A549 (cell line): ENCODE measurements around the gene PCDHB9. TPM values are rescaled to one million over a fixed set of nuclear protein-coding genes. Genes with fewer than 3 reads are reported as not detected.

Source experiments
- ATAC-seq, 2 experiments: fragments of 200-7000 bp in 1 of 2; fragments of >200 bp in 1 of 2; cut with Nextera tagmentation in 1 of 2; cut with Tn5 transposase in 1 of 2; 3 replicates each; pipeline versions ENCODE4 v1.8.0 to v1.9.1; 2018 to 2020; ENCODE audit warnings: mild to moderate bottlenecking in 1 of 2, moderate library complexity in 1 of 2
- CTCF ChIA-PET: fragments of 300-600 bp; sonication (Branson Sonifier 250); formaldehyde crosslinking; extraction: SDS; loops from one replicate; lab custom pipeline; 2021; ENCODE audit warnings: antibody characterized with exemption, inconsistent platforms; lab: Yijun Ruan, JAX
- POLR2A ChIA-PET: fragments of 350-600 bp; formaldehyde crosslinking; extraction: SDS; loops from one replicate; lab custom pipeline; 2021; ENCODE audit warnings: antibody characterized with exemption, inconsistent platforms; lab: Yijun Ruan, JAX
- DNase-seq, 2 experiments: peaks; one replicate each; pipeline versions ENCODE4 v3.0.0 to v3.0.0-alpha.2; 2011 to 2016; ENCODE audit warnings: low read depth in 1 of 2, low spot score in 1 of 2
- FAIRE-seq: peaks from 2 replicates; lab custom pipeline; 2011; peaks lifted over from hg19 to GRCh38; lab: Jason Lieb, UNC
- H3K27ac ChIP-seq, 2 experiments: fragments of >200 bp; sonication (Bioruptor Twin); formaldehyde crosslinking; 3 replicates each; pipeline ENCODE4 v1.5.1; 2016 to 2017
- H3K4me1 ChIP-seq: fragments of >200 bp; sonication (Bioruptor Twin); formaldehyde crosslinking; 3 replicates; pipeline ENCODE4 v1.6.1; 2016
- H3K4me2 ChIP-seq: fragments of >200 bp; sonication (Bioruptor Twin); formaldehyde crosslinking; 3 replicates; pipeline ENCODE4 v1.6.1; 2016
- H3K4me3 ChIP-seq: fragments of >200 bp; sonication (Bioruptor Twin); formaldehyde crosslinking; 3 replicates; pipeline ENCODE4 v1.5.1; 2016
- H3K9me3 ChIP-seq: fragments of >200 bp; sonication (Bioruptor Twin); formaldehyde crosslinking; 3 replicates; pipeline ENCODE4 v1.6.1; 2016
- BHLHE40 ChIP-seq: IDR thresholded peaks from 2 replicates; pipeline ENCODE4 v1.6.1; 2012; ENCODE audit warnings: low read depth, low read length, inconsistent platforms
- CEBPB ChIP-seq, 2 experiments: fragments of >200 bp in 1 of 2; sonication (Bioruptor Twin) in 1 of 2; formaldehyde crosslinking in 1 of 2; IDR thresholded peaks; 2 replicates each; pipeline ENCODE4 v1.6.1; 2012 to 2016
- CHD2 ChIP-seq: fragments of 150-350 bp; IDR thresholded peaks from 2 replicates; pipeline ENCODE4 v1.6.1; 2014; ENCODE audit warnings: low read length; ENCODE audit not compliant: partially characterized antibody
- EP300 ChIP-seq, 2 experiments: fragments of >200 bp; sonication (Bioruptor Twin); formaldehyde crosslinking; IDR thresholded peaks; 2 replicates in 1 of 2; 3 replicates in 1 of 2; pipeline ENCODE4 v1.6.1; 2016 to 2017
- HEYL ChIP-seq: fragments of 250-450 bp; sonication (Bioruptor Pico); IDR thresholded peaks from 2 replicates; pipeline ENCODE4 v1.8.0; 2021; ENCODE audit warnings: mild to moderate bottlenecking, moderate library complexity
- HOXA7 ChIP-seq: fragments of 250-450 bp; sonication (Bioruptor Pico); IDR thresholded peaks from 2 replicates; pipeline ENCODE4 v1.5.0; 2020; ENCODE audit warnings: mild to moderate bottlenecking, moderate library complexity
- HOXB13 ChIP-seq: fragments of 250-450 bp; sonication (Bioruptor Pico); IDR thresholded peaks from 2 replicates; pipeline ENCODE4 v1.5.0; 2020; ENCODE audit warnings: low read depth, mild to moderate bottlenecking, moderate library complexity
- MAFK ChIP-seq: fragments of 450-650 bp; IDR thresholded peaks from 2 replicates; pipeline ENCODE4 v1.6.1; 2014; ENCODE audit not compliant: partially characterized antibody
- MYC ChIP-seq: IDR thresholded peaks from 2 replicates; pipeline ENCODE4 v1.6.1; 2012; ENCODE audit warnings: mild to moderate bottlenecking, inconsistent platforms, low read length, improper control_type of control experiment, borderline replicate concordance
- NFE2L2 ChIP-seq: fragments of 150-350 bp; conservative IDR thresholded peaks from 2 replicates; pipeline ENCODE4 v1.6.1; 2014; ENCODE audit warnings: low read length
- RCOR1 ChIP-seq: fragments of 150-350 bp; IDR thresholded peaks from 2 replicates; pipeline ENCODE4 v1.6.1; 2014; ENCODE audit warnings: antibody characterized with exemption, low read length, low read depth
- ZC3H11A ChIP-seq: fragments of 450-650 bp; IDR thresholded peaks from 2 replicates; pipeline ENCODE4 v1.6.1; 2014; ENCODE audit warnings: antibody characterized with exemption, mild to moderate bottlenecking
- WGBS: methylation state at CpG from one replicate; pipeline ENCODE4 v1.1.6; 2017; ENCODE audit errors: missing lambda C conversion rate; 5-methylcytosine and 5-hydroxymethylcytosine counted together
- polyA plus RNA-seq, 4 experiments: library from polyadenylated mRNA; depleted of rRNA in 3 of 4; stranded (reverse); fragments of >200 nt; fragmentation: RNase III in 1 of 4; extraction: RNeasy Plus Mini Kit Qiagen cat#74134 plus additional on column Dnase treatment in 1 of 4; gene quantifications; 2 replicates in 3 of 4; 3 replicates in 1 of 4; pipeline ENCODE4 v1.2.3, GENCODE V29; 2011 to 2017
- TF ChIP-seq, protein P1 (sequence below): fragments of 250-450 bp; sonication (Bioruptor Pico); IDR thresholded peaks from 2 replicates; pipeline ENCODE4 v1.5.0; 2020; ENCODE audit warnings: low read depth, mild to moderate bottlenecking, moderate library complexity
- TF ChIP-seq, protein P2 (sequence below): IDR thresholded peaks from 2 replicates; pipeline ENCODE4 v1.6.1; 2012

The PCDHB9 gene
- polyA plus RNA-seq, 2 of the 4 experiments (the other 2 are of a cell fraction): 0.01 to 0.12 TPM

DNA sequence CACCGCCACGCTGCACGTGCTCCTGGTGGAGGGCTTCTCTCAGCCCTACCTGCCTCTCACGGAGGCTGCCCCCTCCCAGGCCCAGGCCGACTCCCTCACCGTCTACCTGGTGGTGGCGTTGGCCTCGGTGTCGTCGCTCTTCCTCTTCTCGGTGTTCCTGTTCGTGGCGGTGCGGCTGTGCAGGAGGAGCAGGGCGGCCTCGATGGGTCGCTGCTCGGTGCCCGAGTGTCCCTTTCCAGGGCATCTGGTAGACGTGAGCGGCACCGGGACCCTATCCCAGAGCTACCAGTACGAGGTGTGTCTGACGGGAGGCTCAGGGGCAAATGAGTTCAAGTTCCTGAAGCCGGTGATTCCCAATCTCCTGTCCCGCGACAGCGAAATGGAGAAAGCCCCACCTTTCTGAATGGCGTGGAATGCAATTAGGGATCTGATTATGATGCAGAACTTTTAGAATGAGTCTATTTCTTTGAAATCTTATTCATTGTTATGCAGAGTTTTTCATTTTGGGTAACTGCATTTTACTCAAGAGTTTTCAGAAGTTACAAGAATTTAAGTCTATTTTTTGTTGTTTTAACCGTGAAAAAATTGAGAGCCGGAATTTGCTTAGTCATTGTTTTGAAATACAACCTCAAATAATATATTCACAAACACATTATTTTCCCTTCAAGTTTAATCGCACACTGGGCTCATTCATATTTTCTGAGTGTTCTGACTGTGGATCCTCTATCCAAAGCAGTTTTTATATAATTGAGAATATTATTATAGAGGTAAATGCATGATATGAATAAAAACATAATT lies 49.8 kb downstream of the PCDHB9 start:
- 68% methylated on average over 25 of the region's 32 CpGs for WGBS
- peaks cover 35% of the 10 kb centered on the region; the same call in 2 of the 3 replicates for H3K9me3 ChIP-seq
- no peak for ATAC-seq
- CTCF ChIA-PET: interaction anchor here (0.6 kb wide), 1 partner anchor 23 kb away, joined by 3 read pairs; the partner anchor contains the start of gene PCDHB13
- no peak for FAIRE-seq
- H3K27ac ChIP-seq: no peak overlapping the region
- DNase-seq: no peak
- no peaks in the 10 kb centered on the region for H3K4me1 ChIP-seq
- H3K4me3 ChIP-seq: no peak overlapping the region
- no peak overlapping the region for H3K4me2 ChIP-seq
- POLR2A ChIA-PET: no interaction called here
- TF ChIP-seq CEBPB (IDR thresholded peaks at IDR 0.05) (no peak), CHD2 (no peak), HEYL (no peak), RCOR1 (no peak), NFE2L2 (peak; percentile 58; the same call in 1 of the 2 replicates), MAFK (peak; percentile 68), ZC3H11A (no peak), HOXB13 (no peak), BHLHE40 (no peak), HOXA7 (no peak), MYC (no peak), EP300 (IDR thresholded peaks at IDR 0.05) (no peak)
- TF ChIP-seq, protein P1, sequence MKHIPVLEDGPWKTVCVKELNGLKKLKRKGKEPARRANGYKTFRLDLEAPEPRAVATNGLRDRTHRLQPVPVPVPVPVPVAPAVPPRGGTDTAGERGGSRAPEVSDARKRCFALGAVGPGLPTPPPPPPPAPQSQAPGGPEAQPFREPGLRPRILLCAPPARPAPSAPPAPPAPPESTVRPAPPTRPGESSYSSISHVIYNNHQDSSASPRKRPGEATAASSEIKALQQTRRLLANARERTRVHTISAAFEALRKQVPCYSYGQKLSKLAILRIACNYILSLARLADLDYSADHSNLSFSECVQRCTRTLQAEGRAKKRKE (CRISPR knock-in tag): no peak
- TF ChIP-seq, protein P2, sequence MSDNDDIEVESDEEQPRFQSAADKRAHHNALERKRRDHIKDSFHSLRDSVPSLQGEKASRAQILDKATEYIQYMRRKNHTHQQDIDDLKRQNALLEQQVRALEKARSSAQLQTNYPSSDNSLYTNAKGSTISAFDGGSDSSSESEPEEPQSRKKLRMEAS: no peak

Other genes with a start within 250 kb of the PCDHB9 start
Only the 30 nearest of the 37 such genes appear.
- not detected in 2 replicates for gene PCDHB1, start 135.8 kb upstream of the PCDHB9 start, polyA plus RNA-seq (2011; rRNA removed)
- gene PCDHB1, start 135.8 kb upstream of the PCDHB9 start, polyA plus RNA-seq (2017; fragmentation: RNase III; extraction: RNeasy Plus Mini Kit Qiagen cat#74134 plus additional on column Dnase treatment): not detected in 3 replicates
- 4.1 and 5.0 TPM in 2 replicates for gene PCDHB2, start 92.5 kb upstream of the PCDHB9 start, polyA plus RNA-seq (2011; rRNA removed)
- 2.7 to 3.4 TPM (median 3.0 TPM) in 3 replicates for gene PCDHB2, start 92.5 kb upstream of the PCDHB9 start, polyA plus RNA-seq (2017; fragmentation: RNase III; extraction: RNeasy Plus Mini Kit Qiagen cat#74134 plus additional on column Dnase treatment)
- 0.09 and 0.10 TPM in 2 replicates for gene PCDHB3, start 86.7 kb upstream of the PCDHB9 start, polyA plus RNA-seq (2011; rRNA removed)
- 0.03 to 0.06 TPM (median 0.03 TPM) in 3 replicates for gene PCDHB3, start 86.7 kb upstream of the PCDHB9 start, polyA plus RNA-seq (2017; fragmentation: RNase III; extraction: RNeasy Plus Mini Kit Qiagen cat#74134 plus additional on column Dnase treatment)
- gene PCDHB4, start 65.3 kb upstream of the PCDHB9 start, polyA plus RNA-seq (2011; rRNA removed): 0.19 and 0.21 TPM in 2 replicates
- 0.03 to 0.07 TPM (median 0.05 TPM) in 3 replicates for gene PCDHB4, start 65.3 kb upstream of the PCDHB9 start, polyA plus RNA-seq (2017; fragmentation: RNase III; extraction: RNeasy Plus Mini Kit Qiagen cat#74134 plus additional on column Dnase treatment)
- 1.6 and 2.0 TPM in 2 replicates for gene PCDHB5, start 52.0 kb upstream of the PCDHB9 start, polyA plus RNA-seq (2011; rRNA removed)
- gene PCDHB5, start 52.0 kb upstream of the PCDHB9 start, polyA plus RNA-seq (2017; fragmentation: RNase III; extraction: RNeasy Plus Mini Kit Qiagen cat#74134 plus additional on column Dnase treatment): 1.4 to 1.6 TPM (median 1.4 TPM) in 3 replicates
- 0.98 and 1.0 TPM in 2 replicates for gene PCDHB6, start 37.1 kb upstream of the PCDHB9 start, polyA plus RNA-seq (2011; rRNA removed)
- 0.79 to 1.0 TPM (median 0.92 TPM) in 3 replicates for gene PCDHB6, start 37.1 kb upstream of the PCDHB9 start, polyA plus RNA-seq (2017; fragmentation: RNase III; extraction: RNeasy Plus Mini Kit Qiagen cat#74134 plus additional on column Dnase treatment)
- gene PCDHB7, start 14.5 kb upstream of the PCDHB9 start, polyA plus RNA-seq (2011; rRNA removed): 0.04 and 0.08 TPM in 2 replicates
- gene PCDHB7, start 14.5 kb upstream of the PCDHB9 start, polyA plus RNA-seq (2017; fragmentation: RNase III; extraction: RNeasy Plus Mini Kit Qiagen cat#74134 plus additional on column Dnase treatment): 0.03 TPM in 2 of 3 replicates, not detected in the other
- gene PCDHB8, start 9.4 kb upstream of the PCDHB9 start, polyA plus RNA-seq (2011; rRNA removed): 0.50 and 0.52 TPM in 2 replicates
- 0.37 to 0.50 TPM (median 0.44 TPM) in 3 replicates for gene PCDHB8, start 9.4 kb upstream of the PCDHB9 start, polyA plus RNA-seq (2017; fragmentation: RNase III; extraction: RNeasy Plus Mini Kit Qiagen cat#74134 plus additional on column Dnase treatment)
- 0.13 and 0.24 TPM in 2 replicates for gene PCDHB16, start 4.8 kb upstream of the PCDHB9 start, polyA plus RNA-seq (2011; rRNA removed)
- gene PCDHB16, start 4.8 kb upstream of the PCDHB9 start, polyA plus RNA-seq (2017; fragmentation: RNase III; extraction: RNeasy Plus Mini Kit Qiagen cat#74134 plus additional on column Dnase treatment): 0.05 to 0.10 TPM (median 0.08 TPM) in 3 replicates
- gene PCDHB10, start 5.2 kb downstream of the PCDHB9 start, polyA plus RNA-seq (2011; rRNA removed): 0.03 and 0.06 TPM in 2 replicates
- gene PCDHB10, start 5.2 kb downstream of the PCDHB9 start, polyA plus RNA-seq (2017; fragmentation: RNase III; extraction: RNeasy Plus Mini Kit Qiagen cat#74134 plus additional on column Dnase treatment): 0.04 TPM in 1 of 3 replicates, not detected in the others
- 0.21 and 0.22 TPM in 2 replicates for gene PCDHB11, start 12.5 kb downstream of the PCDHB9 start, polyA plus RNA-seq (2011; rRNA removed)
- 0.05 to 0.08 TPM (median 0.07 TPM) in 3 replicates for gene PCDHB11, start 12.5 kb downstream of the PCDHB9 start, polyA plus RNA-seq (2017; fragmentation: RNase III; extraction: RNeasy Plus Mini Kit Qiagen cat#74134 plus additional on column Dnase treatment)
- gene PCDHB12, start 21.6 kb downstream of the PCDHB9 start, polyA plus RNA-seq (2011; rRNA removed): 0.05 TPM in 2 replicates
- not detected in 3 replicates for gene PCDHB12, start 21.6 kb downstream of the PCDHB9 start, polyA plus RNA-seq (2017; fragmentation: RNase III; extraction: RNeasy Plus Mini Kit Qiagen cat#74134 plus additional on column Dnase treatment)
- gene PCDHB13, start 26.8 kb downstream of the PCDHB9 start, polyA plus RNA-seq (2011; rRNA removed): 0.19 and 0.28 TPM in 2 replicates
- gene PCDHB13, start 26.8 kb downstream of the PCDHB9 start, polyA plus RNA-seq (2017; fragmentation: RNase III; extraction: RNeasy Plus Mini Kit Qiagen cat#74134 plus additional on column Dnase treatment): 0.05 to 0.08 TPM (median 0.08 TPM) in 3 replicates
- gene PCDHB14, start 36.2 kb downstream of the PCDHB9 start, polyA plus RNA-seq (2011; rRNA removed): 0.13 and 0.14 TPM in 2 replicates
- gene PCDHB14, start 36.2 kb downstream of the PCDHB9 start, polyA plus RNA-seq (2017; fragmentation: RNase III; extraction: RNeasy Plus Mini Kit Qiagen cat#74134 plus additional on column Dnase treatment): 0.05 to 0.12 TPM (median 0.09 TPM) in 3 replicates
- gene PCDHB15, start 58.2 kb downstream of the PCDHB9 start, polyA plus RNA-seq (2011; rRNA removed): 0.09 and 0.13 TPM in 2 replicates
- 0.04 to 0.12 TPM (median 0.05 TPM) in 3 replicates for gene PCDHB15, start 58.2 kb downstream of the PCDHB9 start, polyA plus RNA-seq (2017; fragmentation: RNase III; extraction: RNeasy Plus Mini Kit Qiagen cat#74134 plus additional on column Dnase treatment)
- gene SLC25A2, start 116.9 kb downstream of the PCDHB9 start, polyA plus RNA-seq (2011; rRNA removed): 0.08 TPM in 1 of 2 replicates, not detected in the other
- gene SLC25A2, start 116.9 kb downstream of the PCDHB9 start, polyA plus RNA-seq (2017; fragmentation: RNase III; extraction: RNeasy Plus Mini Kit Qiagen cat#74134 plus additional on column Dnase treatment): not detected in 3 replicates
- 78.1 and 90.6 TPM in 2 replicates for gene TAF7, start 133.6 kb downstream of the PCDHB9 start, polyA plus RNA-seq (2011; rRNA removed)
- gene TAF7, start 133.6 kb downstream of the PCDHB9 start, polyA plus RNA-seq (2017; fragmentation: RNase III; extraction: RNeasy Plus Mini Kit Qiagen cat#74134 plus additional on column Dnase treatment): 67.3 to 72.6 TPM (median 71.3 TPM) in 3 replicates
- gene PCDHGA1, start 143.4 kb downstream of the PCDHB9 start, polyA plus RNA-seq (2011; rRNA removed): 0.66 and 0.71 TPM in 2 replicates
- gene PCDHGA1, start 143.4 kb downstream of the PCDHB9 start, polyA plus RNA-seq (2017; fragmentation: RNase III; extraction: RNeasy Plus Mini Kit Qiagen cat#74134 plus additional on column Dnase treatment): 0.32 to 0.42 TPM (median 0.33 TPM) in 3 replicates
- 1.6 and 1.7 TPM in 2 replicates for gene PCDHGA2, start 151.6 kb downstream of the PCDHB9 start, polyA plus RNA-seq (2011; rRNA removed)
- gene PCDHGA2, start 151.6 kb downstream of the PCDHB9 start, polyA plus RNA-seq (2017; fragmentation: RNase III; extraction: RNeasy Plus Mini Kit Qiagen cat#74134 plus additional on column Dnase treatment): 0.47 to 0.78 TPM (median 0.58 TPM) in 3 replicates
- gene PCDHGA3, start 156.7 kb downstream of the PCDHB9 start, polyA plus RNA-seq (2011; rRNA removed): 0.07 TPM in 1 of 2 replicates, not detected in the other
- not detected in 3 replicates for gene PCDHGA3, start 156.7 kb downstream of the PCDHB9 start, polyA plus RNA-seq (2017; fragmentation: RNase III; extraction: RNeasy Plus Mini Kit Qiagen cat#74134 plus additional on column Dnase treatment)
- gene PCDHGB1, start 162.9 kb downstream of the PCDHB9 start, polyA plus RNA-seq (2011; rRNA removed): 3.7 and 3.9 TPM in 2 replicates
- 1.3 to 1.6 TPM (median 1.5 TPM) in 3 replicates for gene PCDHGB1, start 162.9 kb downstream of the PCDHB9 start, polyA plus RNA-seq (2017; fragmentation: RNase III; extraction: RNeasy Plus Mini Kit Qiagen cat#74134 plus additional on column Dnase treatment)
- 0.48 and 0.61 TPM in 2 replicates for gene PCDHGA4, start 167.9 kb downstream of the PCDHB9 start, polyA plus RNA-seq (2011; rRNA removed)
- gene PCDHGA4, start 167.9 kb downstream of the PCDHB9 start, polyA plus RNA-seq (2017; fragmentation: RNase III; extraction: RNeasy Plus Mini Kit Qiagen cat#74134 plus additional on column Dnase treatment): 0.10 to 0.15 TPM (median 0.13 TPM) in 3 replicates
- gene PCDHGB2, start 172.8 kb downstream of the PCDHB9 start, polyA plus RNA-seq (2011; rRNA removed): 0.36 and 0.54 TPM in 2 replicates
- gene PCDHGB2, start 172.8 kb downstream of the PCDHB9 start, polyA plus RNA-seq (2017; fragmentation: RNase III; extraction: RNeasy Plus Mini Kit Qiagen cat#74134 plus additional on column Dnase treatment): 0.04 to 0.05 TPM (median 0.05 TPM) in 3 replicates
- 0.37 and 0.57 TPM in 2 replicates for gene PCDHGA5, start 177.0 kb downstream of the PCDHB9 start, polyA plus RNA-seq (2011; rRNA removed)
- gene PCDHGA5, start 177.0 kb downstream of the PCDHB9 start, polyA plus RNA-seq (2017; fragmentation: RNase III; extraction: RNeasy Plus Mini Kit Qiagen cat#74134 plus additional on column Dnase treatment): 0.09 to 0.18 TPM (median 0.13 TPM) in 3 replicates
- 1.1 and 1.2 TPM in 2 replicates for gene PCDHGB3, start 183.1 kb downstream of the PCDHB9 start, polyA plus RNA-seq (2011; rRNA removed)
- gene PCDHGB3, start 183.1 kb downstream of the PCDHB9 start, polyA plus RNA-seq (2017; fragmentation: RNase III; extraction: RNeasy Plus Mini Kit Qiagen cat#74134 plus additional on column Dnase treatment): 0.16 to 0.44 TPM (median 0.28 TPM) in 3 replicates
- 0.98 and 1.0 TPM in 2 replicates for gene PCDHGA6, start 186.7 kb downstream of the PCDHB9 start, polyA plus RNA-seq (2011; rRNA removed)
- gene PCDHGA6, start 186.7 kb downstream of the PCDHB9 start, polyA plus RNA-seq (2017; fragmentation: RNase III; extraction: RNeasy Plus Mini Kit Qiagen cat#74134 plus additional on column Dnase treatment): 0.22 to 0.37 TPM (median 0.23 TPM) in 3 replicates
- 0.95 and 1.1 TPM in 2 replicates for gene PCDHGA7, start 195.6 kb downstream of the PCDHB9 start, polyA plus RNA-seq (2011; rRNA removed)
- 0.70 to 0.84 TPM (median 0.76 TPM) in 3 replicates for gene PCDHGA7, start 195.6 kb downstream of the PCDHB9 start, polyA plus RNA-seq (2017; fragmentation: RNase III; extraction: RNeasy Plus Mini Kit Qiagen cat#74134 plus additional on column Dnase treatment)
- 1.4 and 1.5 TPM in 2 replicates for gene PCDHGB4, start 200.5 kb downstream of the PCDHB9 start, polyA plus RNA-seq (2011; rRNA removed)
- 0.90 to 1.6 TPM (median 1.1 TPM) in 3 replicates for gene PCDHGB4, start 200.5 kb downstream of the PCDHB9 start, polyA plus RNA-seq (2017; fragmentation: RNase III; extraction: RNeasy Plus Mini Kit Qiagen cat#74134 plus additional on column Dnase treatment)
- gene PCDHGA8, start 205.5 kb downstream of the PCDHB9 start, polyA plus RNA-seq (2011; rRNA removed): 0.08 and 0.11 TPM in 2 replicates
- 0.03 to 0.04 TPM (median 0.04 TPM) in 3 replicates for gene PCDHGA8, start 205.5 kb downstream of the PCDHB9 start, polyA plus RNA-seq (2017; fragmentation: RNase III; extraction: RNeasy Plus Mini Kit Qiagen cat#74134 plus additional on column Dnase treatment)
- gene PCDHGB5, start 210.8 kb downstream of the PCDHB9 start, polyA plus RNA-seq (2011; rRNA removed): 2.6 and 3.2 TPM in 2 replicates
- 1.9 to 2.8 TPM (median 2.5 TPM) in 3 replicates for gene PCDHGB5, start 210.8 kb downstream of the PCDHB9 start, polyA plus RNA-seq (2017; fragmentation: RNase III; extraction: RNeasy Plus Mini Kit Qiagen cat#74134 plus additional on column Dnase treatment)